IMR-90 (cell line): ENCODE measurements around the gene KPNA2. TPM values are rescaled to one million over a fixed set of nuclear protein-coding genes. Genes with fewer than 3 reads are reported as not detected.

Source experiments
- ELK1 ChIP-seq: fragments of 150-350 bp; IDR thresholded peaks from 2 replicates; pipeline ENCODE4 v1.6.1; 2016; ENCODE audit warnings: low read depth, mild to moderate bottlenecking, low read length, moderate library complexity, borderline replicate concordance
- FOS ChIP-seq: fragments of 150-350 bp; IDR thresholded peaks from 2 replicates; pipeline ENCODE4 v1.6.1; 2016; ENCODE audit warnings: low read depth, low read length
- MAZ ChIP-seq: IDR thresholded peaks from 2 replicates; pipeline ENCODE4 v1.6.1; 2012; ENCODE audit warnings: low read depth, mild to moderate bottlenecking, low read length, improper control_type of control experiment, moderate library complexity, borderline replicate concordance
- MXI1 ChIP-seq: IDR thresholded peaks from 2 replicates; pipeline ENCODE4 v1.6.1; 2012; ENCODE audit warnings: low read depth, mild to moderate bottlenecking, low read length, moderate library complexity, borderline replicate concordance
- POLR2A ChIP-seq: IDR thresholded peaks from 2 replicates; pipeline ENCODE4 v1.6.1; 2012; ENCODE audit warnings: mild to moderate bottlenecking, low read depth, low read length
- USF2 ChIP-seq: fragments of 150-350 bp; IDR thresholded peaks from 2 replicates; pipeline ENCODE4 v1.6.1; 2017; ENCODE audit warnings: mild to moderate bottlenecking, antibody characterized with exemption, low read length, low read depth
- polyA plus RNA-seq, 3 experiments: library from polyadenylated mRNA; depleted of rRNA; stranded (reverse); fragments of >200 nt; gene quantifications; 2 replicates each; pipeline ENCODE4 v1.2.3, GENCODE V29; 2012; ENCODE audit warnings: low replicate concordance in 1 of 3
- total RNA-seq: library from RNA; depleted of rRNA; stranded (reverse); fragments of >200 nt; gene quantifications from 2 replicates; pipeline ENCODE4 v1.2.3, GENCODE V29; 2012

Gene KPNA2
- total and polyA plus RNA-seq, 2 of the 4 experiments (the other 2 are of a cell fraction), result 135 to 262 TPM

DNA sequence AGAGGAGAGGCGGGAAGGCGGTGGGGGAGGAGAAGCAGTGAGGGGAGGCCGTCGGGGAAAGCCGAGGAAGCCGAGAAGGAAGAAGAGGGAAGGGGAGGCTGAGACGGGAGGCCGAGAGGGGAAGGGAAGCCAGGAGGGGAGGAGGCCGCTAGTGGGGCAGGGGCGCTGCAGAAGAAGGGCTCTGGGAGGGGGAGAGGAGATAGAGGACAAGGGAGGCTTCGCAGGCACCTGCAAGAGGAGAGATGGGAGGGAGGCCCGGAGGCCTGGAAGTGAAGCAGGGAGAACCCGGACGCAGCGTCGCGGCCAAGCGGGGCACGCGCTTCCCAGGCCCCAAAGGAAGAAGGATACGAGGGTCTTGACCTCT, 41.6 kb upstream of the KPNA2 start (continued):
- TF ChIP-seq ELK1 (no peak), POLR2A (no peak), USF2 (no peak), MXI1 (no peak), MAZ (no peak), FOS (no peak)
